DOHH2 (cell line): ENCODE data around the gene TARS3.

Experiments used
- EZH2phosphoT487 ChIP-seq: fragments of 200-600 bp; sonication (generic); IDR thresholded peaks from 2 replicates; pipeline ENCODE4 v1.6.1; 2017; ENCODE audit warnings: borderline replicate concordance, mild to moderate bottlenecking, antibody characterized with exemption, low read length, moderate library complexity, mixed read lengths
- TF ChIP-seq, protein P1 (sequence below): fragments of 200-600 bp; sonication (generic); IDR thresholded peaks from one replicate; pipeline ENCODE4 v1.5.1; 2014; ENCODE audit warnings: antibody characterized with exemption, mild to moderate bottlenecking, low read depth, low read length; ENCODE audit not compliant: poor library complexity, severe bottlenecking

DNA sequence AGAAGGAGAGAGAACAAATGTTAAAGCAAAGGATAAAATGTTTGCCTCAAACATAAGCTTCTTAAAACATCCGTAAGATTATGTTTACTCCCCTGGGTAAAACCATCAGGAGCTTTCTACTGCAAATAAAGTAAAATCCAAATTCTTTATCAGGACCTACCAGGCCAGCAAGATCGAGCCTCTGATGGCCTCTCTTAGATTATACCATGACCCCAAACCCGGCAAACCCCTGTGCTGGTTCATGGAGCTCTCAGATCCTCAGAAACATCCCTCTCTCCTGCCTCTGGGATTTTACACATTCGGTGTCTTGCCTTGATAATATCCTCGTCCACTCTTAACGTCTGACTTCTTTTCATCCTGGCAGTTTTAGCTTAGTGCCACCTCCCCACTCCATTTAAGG, 7.5 kb upstream of the TARS3 start:
- TF ChIP-seq, protein P1, sequence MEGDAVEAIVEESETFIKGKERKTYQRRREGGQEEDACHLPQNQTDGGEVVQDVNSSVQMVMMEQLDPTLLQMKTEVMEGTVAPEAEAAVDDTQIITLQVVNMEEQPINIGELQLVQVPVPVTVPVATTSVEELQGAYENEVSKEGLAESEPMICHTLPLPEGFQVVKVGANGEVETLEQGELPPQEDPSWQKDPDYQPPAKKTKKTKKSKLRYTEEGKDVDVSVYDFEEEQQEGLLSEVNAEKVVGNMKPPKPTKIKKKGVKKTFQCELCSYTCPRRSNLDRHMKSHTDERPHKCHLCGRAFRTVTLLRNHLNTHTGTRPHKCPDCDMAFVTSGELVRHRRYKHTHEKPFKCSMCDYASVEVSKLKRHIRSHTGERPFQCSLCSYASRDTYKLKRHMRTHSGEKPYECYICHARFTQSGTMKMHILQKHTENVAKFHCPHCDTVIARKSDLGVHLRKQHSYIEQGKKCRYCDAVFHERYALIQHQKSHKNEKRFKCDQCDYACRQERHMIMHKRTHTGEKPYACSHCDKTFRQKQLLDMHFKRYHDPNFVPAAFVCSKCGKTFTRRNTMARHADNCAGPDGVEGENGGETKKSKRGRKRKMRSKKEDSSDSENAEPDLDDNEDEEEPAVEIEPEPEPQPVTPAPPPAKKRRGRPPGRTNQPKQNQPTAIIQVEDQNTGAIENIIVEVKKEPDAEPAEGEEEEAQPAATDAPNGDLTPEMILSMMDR, result no peak
- TF ChIP-seq EZH2phosphoT487, result no peak
